ENCODE data around the gene SP4. TPM values are rescaled to one million over a fixed set of nuclear protein-coding genes. Genes with fewer than 3 reads are reported as not detected.

SP4 gene
- total and polyA plus RNA-seq, 7 donors = 0.60 to 8.7 (median 3.9) TPM

- Histone ChIP-seq H3K4me1 (peaks cover 0 to 16% (median 15%) of the 10 kb centered on the region in 4 donors), H3K27me3 (peaks cover 13 to 50% (median 23%) of the 10 kb centered on the region in 3 donors), H3K9me3 (no peaks in the 10 kb centered on the region), H3K4me3 (peak overlapping the region; percentile 18 to 50 (median 42)), H3K36me3 (no peaks in the 10 kb centered on the region), H3K27ac (peak overlapping the region in 1 of 4 donors; percentile 56)
- 6 to 9% methylated on average over 31 of the region's 31 CpGs for WGBS, 2 donors
- TF ChIP-seq EP300 (IDR thresholded peaks at IDR 0.05) = no peak
- no peak for TF ChIP-seq POLR2AphosphoS5 (IDR thresholded peaks at IDR 0.05)
- TF ChIP-seq POLR2A (IDR thresholded peaks at IDR 0.05) = no peak
- TF ChIP-seq CTCF (IDR thresholded peaks at IDR 0.05) = no peak
- intact Hi-C loops (cut with DNase I) = no loop called here
- no peak for DNase-seq
These were observed 115.8 kb downstream of the SP4 start for GRCh38 chr7:21543528-21544302.

- no peak for DNase-seq
- Histone ChIP-seq H3K27ac (no peak overlapping the region), H3K36me3 (no peaks in the 10 kb centered on the region), H3K27me3 (peaks cover 13 to 50% (median 23%) of the 10 kb centered on the region in 3 donors), H3K9me3 (no peaks in the 10 kb centered on the region), H3K4me1 (peaks cover 0 to 16% (median 15%) of the 10 kb centered on the region in 4 donors), H3K4me3 (no peak overlapping the region)
- intact Hi-C loops (cut with DNase I) = no loop called here
- TF ChIP-seq POLR2A (IDR thresholded peaks at IDR 0.05) (no peak), CTCF (IDR thresholded peaks at IDR 0.05) (no peak), POLR2AphosphoS5 (IDR thresholded peaks at IDR 0.05) (no peak), EP300 (IDR thresholded peaks at IDR 0.05) (no peak)
- WGBS, 2 donors = 8 to 22% methylated on average over 3 of the region's 3 CpGs
These were observed 116.4 kb downstream of the SP4 start for GRCh38 chr7:21544303-21544656.

GRCh38 chr7:21544715-21545114 lies 116.8 kb downstream of the SP4 start:
- TF ChIP-seq CTCF (IDR thresholded peaks at IDR 0.05) (no peak), POLR2A (IDR thresholded peaks at IDR 0.05) (no peak), EP300 (IDR thresholded peaks at IDR 0.05) (no peak), POLR2AphosphoS5 (IDR thresholded peaks at IDR 0.05) (no peak)
- Histone ChIP-seq H3K36me3 (no peaks in the 10 kb centered on the region), H3K4me1 (peaks cover 0 to 16% (median 15%) of the 10 kb centered on the region in 4 donors), H3K27ac (no peak overlapping the region), H3K9me3 (no peaks in the 10 kb centered on the region), H3K4me3 (no peak overlapping the region), H3K27me3 (peaks cover 13 to 50% (median 23%) of the 10 kb centered on the region in 3 donors)
- no peak for DNase-seq
- intact Hi-C loops (cut with DNase I) = no loop called here
- 25 to 63% methylated on average over 3 of the region's 3 CpGs for WGBS, 2 donors

GRCh38 chr7:21547501-21547900 lies 119.6 kb downstream of the SP4 start:
- H3K27ac ChIP-seq = no peak overlapping the region
- H3K9me3 ChIP-seq = no peaks in the 10 kb centered on the region
- no peak for DNase-seq
- 44 to 63% methylated on average over 3 of the region's 3 CpGs for WGBS, 2 donors
- H3K27me3 ChIP-seq = peaks cover 12 to 33% (median 19%) of the 10 kb centered on the region in 3 donors
- H3K36me3 ChIP-seq = no peaks in the 10 kb centered on the region
- TF ChIP-seq EP300 (IDR thresholded peaks at IDR 0.05) (no peak), POLR2AphosphoS5 (IDR thresholded peaks at IDR 0.05) (no peak), POLR2A (IDR thresholded peaks at IDR 0.05) (no peak), CTCF (IDR thresholded peaks at IDR 0.05) (no peak)
- H3K4me1 ChIP-seq = peaks cover 0 to 16% (median 15%) of the 10 kb centered on the region in 4 donors
- intact Hi-C loops (cut with DNase I) = no loop called here
- no peak overlapping the region for H3K4me3 ChIP-seq

Data from sigmoid colon (tissue), 7 donors.